Omental fat pad (tissue), 4 donors: Measurements from ENCODE around the gene CSMD2. TPM values are rescaled to one million over a fixed set of nuclear protein-coding genes. Genes with fewer than 3 reads are reported as not detected.

ENCODE experiments used
- ATAC-seq: fragments of 150-250 bp; one replicate; pipeline ENCODE4 v1.9.1; 2016; ENCODE audit warnings: mild to moderate bottlenecking, moderate library complexity; ENCODE audit not compliant: low FRiP score
- DNase-seq: peaks from one replicate; pipeline ENCODE4 v3.0.0-alpha.2; 2019; ENCODE audit warnings: low spot score
- CTCF ChIP-seq, 3 donors: fragments of 450-650 bp; IDR thresholded peaks; one replicate each; pipeline ENCODE4 v1.5.1; 2016 to 2017; ENCODE audit warnings: antibody characterized with exemption in 3 of 3, mild to moderate bottlenecking in 3 of 3, moderate library complexity in 2 of 3
- total RNA-seq, 4 donors: library from RNA; depleted of rRNA; stranded (reverse); fragments of >200 nt; gene quantifications; one replicate each; pipeline ENCODE4 v1.1.0, GENCODE V29; 2016

The CSMD2 gene
- total RNA-seq, 4 donors from 2014 or later: 0.19 to 3.8 (median 0.60) TPM; not detected in 1

DNA sequence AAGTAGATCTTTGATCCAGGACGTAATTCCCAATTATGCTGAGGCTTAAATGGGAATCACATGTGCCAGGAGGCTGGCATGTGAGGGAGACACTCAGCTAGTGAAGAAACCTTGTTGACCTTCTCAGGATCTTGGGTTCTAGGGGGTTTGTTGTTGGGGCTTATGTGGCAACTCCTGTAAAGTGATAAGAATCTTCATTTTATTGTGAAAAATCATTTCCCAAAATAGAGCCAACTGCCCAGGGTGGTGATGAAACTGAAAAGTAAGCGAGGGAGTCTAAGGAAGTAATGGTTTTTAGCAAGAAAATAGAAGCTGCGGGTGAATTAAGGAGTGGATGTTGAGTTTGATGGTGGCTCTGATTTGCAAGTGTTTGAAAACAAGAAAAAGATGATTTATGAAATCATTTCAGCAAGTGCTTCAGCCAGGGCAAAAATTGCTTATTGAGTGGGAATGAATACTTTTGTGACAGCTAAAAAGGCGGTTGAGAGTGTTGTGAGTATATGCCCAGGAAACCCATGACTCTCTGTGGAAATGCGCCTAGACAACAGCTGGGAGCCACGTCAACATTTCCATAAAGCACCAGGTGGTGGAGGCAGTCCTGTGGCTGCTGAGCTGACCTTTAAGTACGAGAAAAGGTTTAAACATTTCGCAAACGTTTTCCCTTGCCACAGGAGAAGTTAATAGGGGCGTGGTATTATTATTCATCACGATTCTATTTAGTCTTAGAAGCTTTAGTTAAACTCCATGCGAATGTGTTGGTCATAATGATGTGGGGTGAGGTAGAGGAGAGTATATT is 198.5 kb downstream of the CSMD2 start:
- DNase-seq (no peak), ATAC-seq (peak; percentile 42)
- TF ChIP-seq CTCF (IDR thresholded peaks at IDR 0.05): no peak

- no peak for ATAC-seq
- no peak for DNase-seq
- no peak for TF ChIP-seq CTCF (IDR thresholded peaks at IDR 0.05)
Measured at GRCh38 chr1:33965086-33965485, 199.9 kb downstream of the CSMD2 start.

- no peak for DNase-seq
- no peak for ATAC-seq
- TF ChIP-seq CTCF (IDR thresholded peaks at IDR 0.05): no peak
Measured at GRCh38 chr1:33962061-33962460, 203.0 kb downstream of the CSMD2 start.

GRCh38 chr1:33960188-33960895 is 204.7 kb downstream of the CSMD2 start:
- TF ChIP-seq CTCF (IDR thresholded peaks at IDR 0.05): no peak
- no peak for DNase-seq
- ATAC-seq: no peak

GRCh38 chr1:33957854-33958253 is 207.2 kb downstream of the CSMD2 start:
- DNase-seq (no peak), ATAC-seq (no peak)
- TF ChIP-seq CTCF (IDR thresholded peaks at IDR 0.05): no peak

- ATAC-seq: no peak
Measured at GRCh38 chr1:33955096-33955495, 209.9 kb downstream of the CSMD2 start.

More at GRCh38 chr1:33955096-33955495, 209.9 kb downstream of the CSMD2 start:
- no peak for DNase-seq
- TF ChIP-seq CTCF (IDR thresholded peaks at IDR 0.05): no peak
